HG03558 (cell line): ENCODE results near the gene TMEM156.

Source experiments
- ATAC-seq: cut with Tn5 transposase; IDR thresholded peaks from one replicate; pipeline ENCODE4 v1.9.1; 2021; ENCODE audit warnings: moderate number of reproducible peaks; ENCODE audit not compliant: unreplicated experiment; ENCODE audit errors: extremely low read depth

TMEM156 gene, protein sequence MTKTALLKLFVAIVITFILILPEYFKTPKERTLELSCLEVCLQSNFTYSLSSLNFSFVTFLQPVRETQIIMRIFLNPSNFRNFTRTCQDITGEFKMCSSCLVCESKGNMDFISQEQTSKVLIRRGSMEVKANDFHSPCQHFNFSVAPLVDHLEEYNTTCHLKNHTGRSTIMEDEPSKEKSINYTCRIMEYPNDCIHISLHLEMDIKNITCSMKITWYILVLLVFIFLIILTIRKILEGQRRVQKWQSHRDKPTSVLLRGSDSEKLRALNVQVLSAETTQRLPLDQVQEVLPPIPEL

DNA sequence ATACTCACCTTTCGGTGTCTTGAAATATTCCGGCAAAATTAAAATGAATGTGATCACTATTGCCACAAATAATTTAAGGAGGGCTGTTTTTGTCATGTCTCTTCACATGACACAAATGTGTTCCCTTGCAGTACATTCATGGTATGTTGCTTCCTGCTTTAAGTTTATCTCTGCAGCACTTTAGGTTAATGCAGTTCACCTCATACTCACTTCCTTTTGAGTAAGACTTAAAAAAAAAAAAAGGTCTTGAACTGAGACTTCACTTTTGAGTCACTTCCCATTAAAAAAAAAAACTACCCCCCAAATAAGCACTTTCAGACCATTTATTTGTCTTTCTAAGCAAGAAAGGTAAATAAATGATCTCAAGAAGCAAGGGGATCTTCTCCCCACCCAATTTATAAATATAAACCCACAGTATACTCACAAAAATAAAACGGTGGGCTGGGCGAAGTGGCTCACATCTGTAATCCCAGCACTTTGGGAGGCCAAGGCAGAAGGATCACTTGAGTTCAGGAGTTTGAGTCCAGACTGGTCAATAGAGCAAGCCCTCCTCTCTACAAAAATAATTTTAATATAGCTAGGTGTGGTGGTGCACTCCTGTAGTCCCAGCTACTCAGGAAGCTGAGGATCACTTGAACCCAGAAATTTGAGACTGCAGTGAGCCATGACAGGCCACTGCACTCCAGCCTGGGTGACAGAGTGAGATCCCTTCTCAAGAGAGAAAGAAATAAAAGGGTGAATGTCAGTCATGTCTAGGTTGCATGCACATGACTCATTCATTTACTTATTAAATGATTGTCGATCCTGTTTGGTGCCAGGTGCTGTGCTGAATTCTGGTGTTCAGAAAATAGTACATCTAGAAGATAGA lies at the start of gene TMEM156:
TSS of gene TMEM156 (minus strand) at position 192 of the 868 bp plus-strand sequence. CDS start at position 96, 96 bp downstream.
- ATAC-seq: peak; percentile 63

DNA sequence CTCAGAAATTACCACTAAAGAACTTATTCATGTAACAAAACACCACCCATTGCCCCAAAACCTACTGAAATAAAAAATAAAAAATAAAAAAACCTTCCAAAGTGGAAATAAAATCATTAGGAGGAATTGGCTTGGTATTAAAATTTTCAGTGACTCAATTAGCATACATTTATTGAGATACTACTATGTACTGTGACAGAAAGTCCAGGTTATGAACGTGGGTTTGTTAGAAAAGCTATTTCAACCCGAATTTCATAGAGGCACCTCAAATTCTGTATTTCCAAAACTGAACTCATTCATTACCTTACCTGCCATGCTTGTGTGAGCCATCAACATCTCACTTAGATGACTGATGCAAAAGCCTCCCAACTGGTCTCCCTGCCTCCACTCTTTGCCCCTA lies 46.6 kb upstream of the TMEM156 start:
- no peak for ATAC-seq

DNA sequence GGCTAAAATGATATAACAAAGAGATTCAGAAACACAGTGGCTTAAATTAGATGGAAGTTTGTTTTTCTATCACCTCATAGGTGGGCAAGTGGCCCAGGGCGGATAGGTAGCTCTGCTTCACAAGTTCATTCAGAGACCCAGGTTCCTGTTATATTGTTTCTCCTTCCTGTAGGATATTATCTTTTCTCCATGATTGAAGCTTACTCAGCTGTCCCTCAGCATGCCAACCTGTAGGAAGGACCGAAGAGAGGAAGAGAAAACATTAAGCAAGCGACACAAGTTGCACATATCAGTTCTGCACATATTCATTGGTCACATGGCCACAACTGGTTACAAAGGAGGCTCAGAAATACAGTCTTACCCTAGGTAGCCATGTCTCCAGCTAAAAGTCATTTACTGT lies 36.7 kb upstream of the TMEM156 start:
- no peak for ATAC-seq

DNA sequence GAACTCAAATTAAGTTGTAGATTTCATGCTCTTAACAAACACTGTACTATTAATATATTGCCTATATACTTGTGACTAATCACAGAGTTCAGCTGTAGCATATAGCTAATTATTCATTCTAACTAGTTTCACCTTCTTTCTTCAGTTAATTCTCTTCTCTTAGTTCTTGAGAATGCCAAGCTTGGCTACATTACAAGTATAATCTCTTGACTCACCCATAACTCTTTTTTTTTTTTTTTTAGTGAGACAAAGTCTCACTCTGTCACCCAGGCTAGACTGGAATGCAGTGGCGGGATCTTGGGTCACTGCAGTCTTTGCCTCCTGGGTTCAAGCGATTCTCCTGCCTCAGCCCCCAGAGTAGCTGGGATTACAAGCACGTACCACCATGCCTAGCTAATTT lies 35.2 kb upstream of the TMEM156 start:
- ATAC-seq: no peak

DNA sequence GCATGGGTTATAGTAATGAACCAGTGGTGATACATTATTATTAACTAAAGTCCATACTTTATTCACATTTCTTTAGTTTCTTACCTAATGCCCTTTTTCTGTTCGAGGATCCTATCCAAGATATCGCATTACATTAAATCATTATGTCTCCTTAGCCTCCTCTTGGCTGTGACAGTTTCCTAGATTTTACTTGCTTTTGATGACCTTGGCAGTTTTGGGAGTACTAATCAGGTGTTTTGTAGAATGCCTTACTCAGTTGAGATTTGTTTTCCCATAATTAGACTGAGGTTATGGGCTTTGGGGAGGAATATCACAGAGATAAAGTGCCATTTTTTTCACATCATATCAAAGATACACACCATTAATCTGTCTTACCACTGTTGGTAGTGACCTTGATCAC lies 34.8 kb upstream of the TMEM156 start:
- no peak for ATAC-seq

DNA sequence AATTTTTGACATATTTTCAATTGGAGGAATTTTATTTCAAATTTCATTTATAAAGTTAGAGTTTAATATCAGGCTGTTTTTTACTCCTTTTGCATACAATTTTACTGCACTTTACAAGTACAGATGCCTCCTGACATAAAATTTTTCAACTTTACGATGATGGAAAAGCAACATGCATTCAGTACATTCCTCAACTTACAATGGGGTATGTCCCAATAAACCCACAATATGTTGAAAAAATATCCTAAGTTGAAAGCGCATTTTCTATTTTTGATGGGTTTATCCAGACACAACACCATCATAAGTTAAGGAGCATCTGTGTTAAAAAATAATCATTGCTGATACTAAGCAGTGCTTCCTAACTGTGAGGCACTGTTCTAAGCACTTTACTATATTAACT lies 34.2 kb upstream of the TMEM156 start:
- ATAC-seq: no peak

DNA sequence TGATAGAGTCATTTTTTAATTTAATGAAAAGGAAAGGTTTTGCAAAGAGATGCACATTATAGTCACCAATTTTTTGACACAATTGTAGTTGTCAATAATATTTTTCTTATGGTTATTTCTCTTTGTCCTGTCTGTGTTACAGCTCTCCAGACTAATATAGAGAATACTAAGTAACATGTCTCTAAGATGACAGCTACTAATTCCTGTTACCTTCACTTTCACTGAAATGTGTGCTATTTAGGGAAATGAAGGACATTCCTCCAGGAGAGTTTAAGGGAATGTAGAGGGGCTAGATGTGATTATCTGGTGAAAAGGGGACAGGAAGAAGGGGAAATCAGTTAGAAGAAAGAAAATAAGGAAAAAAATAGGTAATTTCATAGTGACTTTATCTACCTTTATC lies 31.2 kb upstream of the TMEM156 start:
- ATAC-seq: no peak

DNA sequence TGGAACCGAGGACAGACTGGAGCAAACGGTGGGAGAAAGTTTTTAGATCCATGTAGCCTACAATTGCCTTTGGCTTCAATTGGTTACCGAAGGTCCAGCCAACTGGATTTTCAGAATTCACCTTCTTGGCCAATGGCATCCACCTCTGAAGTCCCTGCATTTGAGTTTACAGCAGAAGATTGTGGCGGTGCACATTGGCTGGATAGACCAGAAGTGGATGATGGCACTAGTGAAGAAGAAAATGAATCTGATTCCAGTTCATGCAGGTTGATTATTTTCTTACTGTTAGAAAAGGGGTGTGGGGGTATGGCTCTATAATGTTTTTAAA lies 30.5 kb upstream of the TMEM156 start:
- no peak for ATAC-seq

DNA sequence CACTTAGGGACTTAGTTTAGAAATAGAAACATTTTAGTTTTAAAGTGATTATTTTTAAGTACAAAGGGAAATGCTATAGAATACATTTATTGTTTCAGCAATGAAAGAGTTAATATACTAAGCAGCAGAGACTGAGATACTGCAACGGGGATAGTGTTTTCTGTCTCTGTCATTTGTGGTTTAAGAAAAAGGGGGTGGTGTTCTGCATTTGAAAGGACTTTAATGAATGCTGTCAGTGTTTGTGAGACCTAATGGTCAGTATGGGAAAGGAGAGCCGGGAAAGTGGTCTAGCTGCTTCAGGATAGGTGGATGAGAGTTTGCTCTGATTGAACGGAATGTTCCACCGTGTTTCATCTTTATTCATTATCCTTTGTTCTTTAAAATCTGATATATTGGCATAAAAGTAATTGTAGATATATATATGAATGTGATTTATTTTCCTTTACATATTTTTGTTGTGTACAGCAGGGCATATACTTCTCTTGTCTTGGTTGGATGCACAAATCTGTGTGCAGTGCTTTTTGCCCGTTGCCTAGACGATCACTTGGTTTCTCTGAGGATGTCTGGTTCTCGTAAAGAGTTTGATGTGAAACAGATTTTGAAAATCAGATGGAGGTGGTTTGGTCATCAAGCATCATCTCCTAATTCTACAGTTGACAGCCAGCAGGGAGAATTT lies 30.0 kb upstream of the TMEM156 start, which contains the start of gene KLHL5:
TSS of gene KLHL5 (plus strand) at position 139 of the 676 bp plus-strand sequence. CDS start at position 560, 421 bp downstream.
- no peak for ATAC-seq

DNA sequence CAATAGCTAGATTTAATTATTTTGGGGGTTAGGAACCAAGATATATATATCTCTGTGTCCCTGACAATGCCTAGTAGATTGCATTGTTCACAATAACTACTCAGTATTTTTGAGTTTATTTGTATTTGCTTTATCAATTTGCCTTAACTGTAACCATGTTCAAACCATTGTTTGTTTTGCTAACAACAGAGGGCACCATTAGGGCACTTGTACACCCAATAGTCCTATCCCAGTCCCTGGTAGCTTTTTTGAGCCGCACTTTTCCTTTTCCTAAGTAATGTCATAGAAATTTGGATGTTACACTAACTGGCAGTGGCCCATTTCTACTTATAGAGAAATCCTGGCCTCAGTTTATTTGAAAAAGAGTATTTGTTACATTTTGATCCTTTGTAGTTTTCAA lies 29.2 kb upstream of the TMEM156 start:
- no peak for ATAC-seq

DNA sequence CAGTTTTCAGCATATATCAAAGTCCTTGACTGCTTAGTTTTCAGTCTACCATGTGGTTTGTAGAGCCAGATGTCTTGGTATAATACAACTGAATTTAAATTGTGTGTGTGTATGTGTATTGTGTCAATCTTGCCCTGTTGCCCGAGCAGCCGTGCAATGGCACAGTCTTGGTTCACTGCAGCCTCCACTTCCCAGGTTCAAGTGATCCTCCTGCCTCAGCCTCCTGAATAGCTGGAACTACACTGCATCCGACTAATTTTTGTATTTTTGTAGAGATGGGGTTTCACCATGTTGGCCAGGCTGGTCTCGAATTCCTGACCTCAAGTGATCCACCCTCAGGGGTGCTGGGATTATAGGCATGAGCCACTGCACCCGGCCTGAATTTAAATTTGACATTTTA lies 23.8 kb upstream of the TMEM156 start:
- no peak for ATAC-seq

DNA sequence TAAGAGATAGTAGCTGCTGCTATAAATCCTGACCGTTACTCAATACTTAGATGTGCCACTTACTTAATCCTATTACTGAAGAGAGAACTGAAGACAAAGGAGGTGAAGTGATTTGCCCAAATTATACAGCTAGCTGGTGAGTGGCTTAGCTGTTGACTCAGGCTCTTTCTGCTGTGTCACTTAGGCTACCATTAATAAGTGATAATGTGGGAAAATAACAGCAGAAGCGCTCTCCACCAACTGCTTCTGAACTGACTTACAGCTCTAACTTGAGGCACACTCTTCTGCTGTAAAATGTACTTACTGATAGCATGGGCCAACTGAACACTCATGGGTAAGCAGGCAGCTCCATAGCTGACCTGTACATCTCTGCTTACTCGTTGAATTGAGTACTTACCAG lies 22.3 kb upstream of the TMEM156 start:
- ATAC-seq: no peak

DNA sequence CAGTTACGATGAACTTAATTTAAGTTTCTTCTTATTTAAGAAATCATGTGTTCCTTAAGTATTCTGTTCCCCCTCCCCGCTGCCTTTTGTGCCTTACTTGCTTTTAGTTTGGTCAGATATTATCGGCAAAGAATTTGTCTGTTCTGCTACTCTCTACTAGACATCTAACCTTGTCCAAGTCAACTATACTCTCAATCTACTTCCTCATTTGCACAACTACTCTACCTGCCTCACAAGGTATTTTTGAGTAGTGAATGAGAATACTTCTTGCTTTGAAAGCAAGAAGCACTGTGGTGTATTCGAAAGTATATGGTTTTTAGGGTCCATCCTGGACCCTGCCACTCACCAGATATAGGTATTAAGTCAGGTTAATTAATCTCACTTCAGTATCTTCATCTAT lies 21.8 kb upstream of the TMEM156 start:
- no peak for ATAC-seq

DNA sequence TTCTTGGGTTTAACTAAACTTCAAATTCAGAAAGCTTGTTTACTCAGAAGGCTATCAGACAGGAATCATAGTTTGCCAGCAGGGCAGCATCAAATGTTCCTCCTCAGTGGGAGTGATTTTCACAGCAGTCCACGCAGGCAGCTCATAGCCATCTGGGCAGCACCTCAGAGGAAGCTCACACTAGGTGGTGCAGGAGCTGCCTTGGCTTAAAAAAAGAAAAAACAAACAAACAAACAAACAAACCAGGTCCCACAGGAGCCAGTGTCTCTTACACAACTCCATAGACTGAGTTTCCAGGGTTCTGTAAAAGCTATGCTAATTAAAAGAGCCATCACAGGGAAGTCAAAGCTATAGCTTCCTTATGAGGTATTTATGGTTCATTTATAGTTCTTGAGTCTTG lies 19.3 kb upstream of the TMEM156 start:
- ATAC-seq: no peak

DNA sequence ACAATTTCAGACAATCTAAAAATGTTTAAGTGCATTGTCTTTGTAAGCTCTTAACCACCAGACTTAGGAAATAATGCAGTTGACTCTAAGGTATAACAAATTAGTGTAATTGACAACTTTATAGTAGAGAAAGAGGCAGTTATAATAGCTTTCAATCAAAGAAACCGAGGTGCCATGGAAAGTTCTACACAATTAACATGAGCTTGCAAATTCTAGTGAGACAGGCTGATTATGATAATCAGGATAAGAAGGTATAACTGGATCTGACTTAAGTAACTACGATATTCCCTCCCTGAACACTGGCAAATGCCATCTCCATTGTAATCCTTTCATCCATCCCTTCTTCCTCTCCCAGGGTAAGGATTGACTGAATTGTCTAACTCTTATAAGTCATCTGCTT lies 18.4 kb upstream of the TMEM156 start:
- no peak for ATAC-seq

DNA sequence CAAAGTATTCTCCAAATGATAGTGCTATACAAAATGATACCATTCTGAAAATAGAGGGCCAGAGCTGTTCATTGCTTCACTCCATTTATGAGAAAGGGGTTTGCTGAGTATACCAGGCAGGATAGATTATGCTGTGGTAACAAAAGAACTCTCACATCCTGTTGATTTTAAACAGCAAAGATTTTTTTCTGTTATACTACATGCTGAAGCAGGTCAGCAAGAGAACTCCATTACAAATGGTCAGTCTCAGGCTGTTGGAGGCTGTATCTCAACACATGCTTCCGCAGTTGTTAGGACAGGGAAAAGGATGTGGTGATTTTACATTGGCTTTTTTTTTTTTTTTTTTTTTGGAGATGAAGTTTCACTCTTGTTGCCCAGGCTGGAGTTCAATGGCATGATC lies 16.1 kb upstream of the TMEM156 start:
- no peak for ATAC-seq

DNA sequence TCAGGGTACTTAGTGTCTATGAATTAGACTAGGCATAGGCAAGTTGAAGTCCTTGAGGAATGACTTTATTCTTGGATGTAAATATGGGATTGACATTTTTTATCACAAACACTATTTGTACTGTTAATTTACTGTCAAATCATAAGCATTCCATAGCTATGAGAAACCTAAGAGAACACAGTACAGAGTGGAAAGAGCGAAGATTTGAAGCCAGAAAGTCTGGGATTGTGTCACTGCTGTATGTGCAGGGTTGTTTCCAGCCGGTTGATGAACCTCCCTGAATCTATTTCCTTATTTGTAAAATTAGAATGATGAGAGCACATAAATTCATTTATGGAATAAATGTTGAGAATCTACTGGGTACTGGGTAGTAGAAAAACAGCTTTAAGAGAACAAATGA lies 15.5 kb upstream of the TMEM156 start:
- ATAC-seq: no peak

DNA sequence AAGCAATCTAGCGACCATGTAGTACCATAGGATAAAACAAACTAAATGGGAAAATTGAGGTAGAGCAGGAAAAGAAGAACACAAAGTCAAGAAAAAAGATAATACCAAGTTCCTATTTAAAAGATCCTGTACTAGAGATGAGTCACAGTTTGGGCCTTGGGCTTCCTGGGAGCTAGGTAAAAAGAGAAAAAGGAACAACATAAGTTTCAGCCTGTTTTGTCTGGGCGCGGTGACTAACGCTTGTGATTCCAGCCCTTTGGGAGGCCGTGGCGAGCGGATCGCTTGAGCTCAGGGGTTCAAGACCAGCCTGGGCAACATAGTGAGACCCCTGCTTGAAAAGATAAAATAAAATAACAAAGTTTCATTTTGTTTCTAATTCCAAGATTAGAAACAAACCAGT lies 14.0 kb upstream of the TMEM156 start:
- ATAC-seq: no peak

DNA sequence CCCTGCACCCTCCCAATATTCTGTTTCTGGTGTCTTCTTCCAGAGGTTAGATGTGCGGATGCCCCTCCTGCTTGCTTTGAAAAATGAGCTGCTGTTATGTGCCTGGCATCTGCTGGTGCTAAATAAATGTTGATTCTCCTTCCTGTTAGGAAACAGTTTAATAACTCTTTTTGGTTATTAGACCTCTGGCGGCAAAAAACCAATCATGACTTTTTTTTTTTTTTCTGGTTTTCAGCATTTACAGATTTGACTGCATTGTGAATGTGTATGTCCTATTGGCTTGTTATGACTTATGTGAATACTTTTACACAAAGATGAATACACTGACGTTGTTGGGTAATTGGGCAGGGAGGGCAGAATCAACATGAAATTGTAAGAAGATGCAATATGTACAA lies 13.6 kb upstream of the TMEM156 start:
- ATAC-seq: no peak

DNA sequence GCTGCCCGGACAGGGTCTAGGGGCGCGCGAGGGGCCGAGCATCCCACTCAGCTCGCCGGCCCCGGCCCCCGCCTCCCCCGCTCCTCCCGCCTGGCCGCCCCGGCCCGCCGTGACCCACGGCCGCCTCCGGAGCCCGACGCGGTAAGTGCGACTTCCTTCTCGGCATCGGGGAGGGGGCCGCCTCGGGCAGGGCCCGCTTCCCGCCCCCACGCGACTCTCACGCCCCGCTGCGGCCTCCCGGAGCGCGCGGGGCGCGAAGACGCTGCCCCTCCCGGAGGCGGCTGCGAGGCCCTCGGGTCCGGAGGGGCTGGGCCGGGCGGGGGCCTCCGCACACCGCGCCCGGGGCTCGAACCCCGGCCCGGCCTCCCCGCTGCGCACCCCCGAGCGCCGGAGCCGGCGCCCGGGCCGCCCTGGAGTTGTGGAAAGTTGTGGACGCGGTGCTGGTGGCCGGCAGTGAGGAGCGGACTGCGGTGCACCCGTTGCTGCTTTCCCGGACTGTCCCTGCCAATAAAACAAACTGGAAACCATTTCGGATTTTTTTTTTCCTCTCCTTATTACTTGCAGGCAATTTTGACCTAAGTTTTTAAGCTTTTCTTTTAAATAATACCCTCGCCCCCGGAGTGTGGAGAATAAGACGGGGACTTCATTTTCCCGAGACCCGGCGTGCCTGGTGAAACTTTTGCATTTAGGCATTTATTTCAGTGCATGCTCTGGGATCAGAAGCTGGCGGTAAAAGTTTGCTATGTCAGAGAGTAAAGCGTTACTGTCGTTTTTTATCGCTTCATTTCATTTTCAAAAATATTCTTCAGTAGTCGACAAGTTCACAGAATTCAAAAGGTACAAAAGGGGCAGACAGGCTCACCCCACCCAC lies 13.0 kb upstream of the TMEM156 start:
- no peak for ATAC-seq
